HG03103 (cell line): ENCODE measurements around the gene MMP2.
A peak's percentile ranks its signal among the peaks of the same experiment; 100 is the strongest.

Source experiments
- ATAC-seq: cut with Tn5 transposase; IDR thresholded peaks from one replicate; pipeline ENCODE4 v1.9.1; 2021; ENCODE audit warnings: low read depth; ENCODE audit not compliant: unreplicated experiment

MMP2 gene

DNA sequence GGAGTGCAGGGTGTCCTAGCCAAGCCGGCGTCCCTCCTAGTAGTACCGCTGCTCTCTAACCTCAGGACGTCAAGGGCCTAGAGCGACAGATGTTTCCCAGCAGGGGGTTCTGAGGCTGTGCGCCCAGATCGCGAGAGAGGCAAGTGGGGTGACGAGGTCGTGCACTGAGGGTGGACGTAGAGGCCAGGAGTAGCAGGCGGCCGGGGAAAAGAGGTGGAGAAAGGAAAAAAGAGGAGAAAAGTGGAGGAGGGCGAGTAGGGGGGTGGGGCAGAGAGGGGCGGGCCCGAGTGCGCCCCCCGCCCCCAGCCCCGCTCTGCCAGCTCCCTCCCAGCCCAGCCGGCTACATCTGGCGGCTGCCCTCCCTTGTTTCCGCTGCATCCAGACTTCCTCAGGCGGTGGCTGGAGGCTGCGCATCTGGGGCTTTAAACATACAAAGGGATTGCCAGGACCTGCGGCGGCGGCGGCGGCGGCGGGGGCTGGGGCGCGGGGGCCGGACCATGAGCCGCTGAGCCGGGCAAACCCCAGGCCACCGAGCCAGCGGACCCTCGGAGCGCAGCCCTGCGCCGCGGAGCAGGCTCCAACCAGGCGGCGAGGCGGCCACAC, at the start of gene MMP2:
TSS of gene MMP2 (plus strand) at position 372 of the 603 bp plus-strand sequence. CDS start 282 bp downstream, outside the sequence.
- ATAC-seq = no peak

DNA sequence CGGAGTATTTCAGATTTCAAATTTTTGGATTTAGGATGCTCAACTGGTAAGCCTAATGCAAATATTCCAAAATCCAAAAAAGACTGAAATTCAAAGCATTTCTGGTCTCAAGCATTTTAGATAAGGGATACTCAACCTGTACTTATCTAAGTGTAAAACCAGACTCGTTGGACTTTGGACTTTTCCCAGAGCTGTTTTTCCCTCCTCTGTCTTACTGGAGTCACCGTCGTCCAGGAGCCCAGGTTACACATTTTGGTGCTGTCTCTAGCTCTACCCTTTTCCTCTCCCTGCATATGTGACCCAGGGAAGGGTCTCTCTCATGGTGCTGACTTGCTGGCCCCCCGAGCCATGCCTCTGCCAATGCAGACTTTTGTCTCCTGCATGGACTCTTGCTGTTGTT, 46.0 kb upstream of the MMP2 start:
- no peak for ATAC-seq

DNA sequence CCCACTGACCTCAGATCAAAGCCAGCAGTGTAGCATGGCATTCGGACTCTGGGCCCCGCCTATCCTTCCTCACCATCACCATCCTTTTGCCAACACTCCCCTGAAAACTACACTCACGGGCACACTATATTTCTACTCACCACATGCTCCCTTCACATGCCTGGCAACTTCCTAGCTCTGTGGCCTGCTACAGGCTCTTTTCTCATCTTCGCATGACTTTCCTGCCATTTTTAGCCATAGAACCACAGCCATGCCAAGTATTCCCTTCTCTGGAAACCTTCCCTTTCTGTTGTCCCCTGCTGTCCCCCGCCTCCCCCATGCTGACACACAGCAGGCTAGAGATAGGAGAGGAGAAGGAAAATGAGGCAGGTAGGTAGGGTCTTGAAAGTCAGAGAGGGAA, 45.5 kb upstream of the MMP2 start:
- no peak for ATAC-seq

DNA sequence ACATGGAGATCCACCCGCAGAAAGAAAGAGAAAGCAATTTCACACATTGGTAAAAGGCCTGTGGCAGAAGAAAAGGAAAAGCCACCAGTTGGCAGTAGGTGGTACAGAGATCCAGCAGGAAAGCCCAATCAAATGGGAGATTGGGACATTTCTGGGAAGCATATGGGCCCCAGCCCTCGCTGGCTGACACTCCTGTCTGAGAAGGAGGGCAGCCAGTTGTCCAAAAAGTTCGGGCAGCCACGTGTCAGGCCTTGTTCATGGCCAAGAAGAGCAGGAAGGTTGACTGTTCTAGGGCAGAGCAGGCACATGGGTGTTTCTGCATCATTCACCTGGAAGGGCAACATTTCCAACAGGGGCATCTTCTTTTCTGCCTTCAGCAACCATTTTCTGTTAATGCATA, 45.0 kb upstream of the MMP2 start:
- ATAC-seq = no peak

DNA sequence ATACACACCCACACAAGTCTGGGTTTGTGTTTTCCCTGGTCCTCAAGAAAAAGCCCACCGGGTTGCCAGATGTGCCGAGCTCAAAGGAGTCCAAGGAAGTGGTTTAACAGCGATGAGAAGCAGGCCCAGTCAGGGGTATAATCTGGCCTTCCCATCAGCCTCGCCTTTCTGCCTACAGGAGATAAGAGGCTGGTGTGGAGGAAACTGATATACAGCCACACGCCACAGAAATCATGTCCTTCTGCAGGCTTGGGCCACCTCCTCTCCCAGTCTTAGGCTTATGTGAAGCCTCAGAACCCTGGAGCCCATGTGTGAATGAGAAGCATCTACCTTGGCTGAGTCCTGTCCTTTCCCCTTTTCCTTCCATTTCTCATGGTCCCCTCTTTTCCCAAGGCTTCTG, 43.6 kb upstream of the MMP2 start:
- ATAC-seq = no peak

DNA sequence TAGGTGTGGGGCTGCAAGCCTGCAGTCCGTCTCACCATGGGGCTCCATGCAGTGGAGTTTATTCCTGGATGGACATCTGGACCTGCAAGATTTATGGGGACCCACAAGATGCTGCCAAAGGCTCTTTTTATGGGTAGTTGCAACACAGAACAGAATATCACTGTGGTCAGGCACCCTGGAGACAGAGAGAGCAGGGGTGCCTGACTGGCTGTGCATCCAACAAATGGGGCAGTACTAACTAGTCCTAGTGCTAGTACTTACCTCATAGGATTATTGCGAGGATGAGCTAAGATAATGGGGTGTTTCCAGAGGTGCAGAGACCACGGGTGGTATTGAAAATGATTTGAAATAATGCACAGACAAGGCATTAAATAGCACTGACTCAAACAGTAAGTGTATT, 42.4 kb upstream of the MMP2 start:
- no peak for ATAC-seq

DNA sequence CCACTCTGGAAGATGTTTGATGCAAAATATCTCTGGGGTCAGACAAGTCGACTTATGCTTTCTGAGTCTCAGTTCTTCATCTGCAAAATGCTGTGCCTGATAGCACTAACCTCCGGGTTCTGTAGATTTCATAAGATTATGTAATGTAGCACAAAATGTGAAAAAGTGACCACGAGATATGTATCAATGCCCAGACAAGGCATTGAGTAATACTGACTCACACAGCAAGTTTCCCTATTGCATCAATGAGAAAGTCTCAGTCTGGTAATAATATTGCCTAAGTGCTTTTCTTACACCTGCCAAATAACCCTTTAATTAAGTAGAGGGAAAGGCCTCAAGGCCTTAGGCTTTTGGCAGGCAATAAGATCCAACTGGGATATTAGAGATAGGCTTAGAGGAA, 41.4 kb upstream of the MMP2 start:
- ATAC-seq = peak; percentile 58

DNA sequence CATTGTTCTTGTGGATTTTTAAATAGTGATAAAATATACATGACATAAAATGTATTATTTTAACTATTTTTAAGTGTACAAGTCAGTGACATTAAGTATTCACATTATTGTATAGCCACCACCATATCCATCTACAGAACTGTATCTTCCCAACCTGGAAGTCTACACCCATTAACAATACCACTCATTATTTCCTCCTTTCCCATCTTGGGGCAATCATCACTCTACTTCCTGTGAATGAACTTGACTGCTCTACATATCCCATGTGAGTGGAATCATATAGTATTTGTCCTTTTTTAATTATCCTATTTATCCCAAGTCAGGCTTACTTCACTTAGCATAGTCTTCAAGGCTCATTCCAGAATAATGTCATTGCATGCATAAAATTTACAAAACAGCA, 40.7 kb upstream of the MMP2 start:
- ATAC-seq = no peak

DNA sequence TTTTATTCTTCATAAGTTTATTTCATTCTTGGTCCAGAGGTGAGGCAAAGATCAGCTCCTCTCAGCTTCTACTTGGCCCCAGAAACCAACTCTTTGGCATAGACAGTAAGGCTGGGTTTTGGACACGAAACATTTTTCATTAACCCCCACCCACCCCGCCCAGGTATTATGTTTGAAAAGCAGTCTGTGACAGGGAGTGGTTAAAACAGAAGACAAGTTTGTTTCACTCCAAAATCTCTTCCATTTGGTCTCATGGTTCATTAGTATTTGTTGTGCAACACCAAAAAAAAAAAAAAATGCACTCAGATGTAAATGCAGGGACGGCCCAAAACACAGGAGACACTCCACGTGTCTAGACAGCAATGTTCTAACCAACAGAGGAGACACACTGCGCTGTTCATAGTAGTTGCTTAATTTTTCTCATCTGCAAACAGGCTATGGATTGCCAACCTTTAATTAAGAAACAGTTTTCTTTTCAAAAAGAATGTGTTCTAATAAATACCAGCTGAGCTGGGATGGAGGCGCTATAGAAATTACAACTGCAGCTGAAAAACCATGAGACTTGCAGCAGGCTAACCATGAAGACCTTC, 39.8 kb upstream of the MMP2 start:
- ATAC-seq = no peak

DNA sequence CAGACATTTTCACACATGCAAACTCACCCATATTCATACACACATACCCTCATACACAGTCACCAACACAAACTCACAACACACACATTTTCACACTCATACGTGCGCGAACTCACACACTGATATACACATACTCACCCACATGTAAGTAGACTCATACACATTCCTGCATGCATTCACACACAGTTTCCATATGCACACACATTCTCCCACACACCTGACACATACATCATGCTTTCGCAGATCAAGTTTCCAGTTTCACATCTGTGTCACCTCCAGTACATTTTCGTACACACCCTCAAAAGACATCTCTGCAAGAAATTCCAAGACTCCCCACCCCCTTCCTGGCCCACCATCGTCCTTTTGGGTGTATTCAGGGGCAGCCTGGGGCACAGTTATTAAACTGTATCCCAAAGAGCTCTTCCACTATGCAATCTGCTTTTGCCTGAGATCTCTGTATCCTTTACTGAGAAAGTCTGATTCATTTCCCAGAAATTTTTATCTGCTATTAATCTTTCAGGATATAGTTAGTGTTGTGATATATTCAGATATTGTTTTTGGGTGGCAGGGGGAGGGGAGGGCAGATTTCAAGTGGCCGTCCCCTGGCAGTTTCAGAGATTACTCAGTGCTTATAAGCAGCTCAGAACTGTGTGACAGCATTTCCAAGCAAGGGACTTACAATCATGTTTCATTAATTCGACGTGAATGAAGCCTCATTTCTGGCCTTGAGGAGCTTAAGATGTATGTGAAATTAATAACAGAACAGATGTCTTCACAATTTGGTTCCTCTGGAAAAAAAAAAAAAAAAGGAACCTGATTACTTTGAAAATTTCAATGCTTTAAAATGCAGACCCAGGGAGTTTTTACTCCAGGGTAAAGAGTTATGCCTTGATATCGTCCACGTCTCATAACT, 35.3 kb upstream of the MMP2 start:
- ATAC-seq = no peak

DNA sequence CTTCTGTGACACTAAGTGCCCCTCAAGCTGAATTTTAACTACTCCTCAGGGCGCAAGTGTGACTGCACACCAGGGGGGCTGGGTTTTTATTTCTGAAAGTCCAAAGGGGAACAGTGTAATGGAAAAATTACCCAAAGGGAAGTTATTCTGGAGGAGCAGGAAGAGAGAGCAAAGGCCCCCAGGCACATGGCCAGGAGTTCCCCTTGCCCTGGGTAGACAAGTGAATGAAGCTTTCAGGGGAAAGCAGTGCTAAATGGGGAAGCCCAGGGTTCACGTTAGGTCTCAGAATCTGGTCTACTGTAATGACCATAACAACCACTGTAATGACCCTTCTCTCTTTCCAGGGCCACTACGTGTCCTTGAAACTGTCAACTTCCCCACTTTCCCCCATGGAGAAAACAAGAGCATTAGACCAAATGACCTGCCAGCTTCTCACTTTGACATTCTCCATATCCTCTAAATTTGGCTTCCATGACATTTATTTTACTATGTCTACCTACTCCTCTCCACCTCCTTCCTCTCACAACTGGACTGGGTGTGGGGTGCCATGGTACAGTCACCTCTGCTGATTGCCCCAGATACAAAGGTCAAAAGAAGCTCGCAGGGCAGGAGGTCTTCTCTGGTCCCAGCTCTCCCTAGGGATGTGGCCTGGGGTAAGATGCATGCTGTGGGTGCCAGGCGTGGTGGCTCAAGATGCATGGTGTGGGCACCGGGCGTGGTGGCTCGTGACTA, 34.1 kb upstream of the MMP2 start:
- ATAC-seq = peak; percentile 50

DNA sequence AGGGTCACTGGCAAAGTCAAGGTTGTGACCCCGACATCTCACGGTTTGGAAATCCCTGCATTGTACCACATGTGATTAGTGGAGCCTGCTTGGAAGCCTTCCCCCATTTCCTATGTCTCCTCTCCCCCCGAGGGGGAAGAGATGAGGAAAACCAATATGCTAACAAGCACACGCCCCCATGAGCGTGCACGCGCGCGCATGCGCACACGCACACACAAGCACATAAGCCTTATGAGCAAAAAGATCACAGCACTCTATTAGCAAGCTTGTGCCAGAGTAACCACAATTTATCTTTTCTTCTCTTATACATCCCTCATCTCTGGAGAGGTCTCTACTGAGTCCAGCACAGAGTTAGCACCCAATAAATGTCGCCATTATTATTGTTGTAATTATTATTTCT, 31.8 kb upstream of the MMP2 start:
- no peak for ATAC-seq

DNA sequence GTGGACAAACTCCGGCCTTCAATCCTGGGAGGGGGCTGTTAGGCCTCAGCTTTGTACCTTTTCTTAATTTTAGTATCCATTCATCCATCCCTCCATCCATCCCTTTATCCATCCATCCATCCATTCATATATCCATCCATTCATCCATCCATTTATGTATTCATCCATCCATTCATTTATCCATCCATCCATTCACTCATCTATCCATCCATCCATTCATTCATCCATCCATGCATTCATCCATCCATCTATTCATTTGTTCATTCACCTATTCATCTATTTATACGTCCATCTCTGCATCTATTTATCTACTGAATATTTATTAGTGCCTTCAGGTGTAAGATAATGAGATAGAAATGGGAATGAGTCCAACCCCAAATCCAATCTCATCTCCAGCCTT, 26.0 kb upstream of the MMP2 start:
- no peak for ATAC-seq

DNA sequence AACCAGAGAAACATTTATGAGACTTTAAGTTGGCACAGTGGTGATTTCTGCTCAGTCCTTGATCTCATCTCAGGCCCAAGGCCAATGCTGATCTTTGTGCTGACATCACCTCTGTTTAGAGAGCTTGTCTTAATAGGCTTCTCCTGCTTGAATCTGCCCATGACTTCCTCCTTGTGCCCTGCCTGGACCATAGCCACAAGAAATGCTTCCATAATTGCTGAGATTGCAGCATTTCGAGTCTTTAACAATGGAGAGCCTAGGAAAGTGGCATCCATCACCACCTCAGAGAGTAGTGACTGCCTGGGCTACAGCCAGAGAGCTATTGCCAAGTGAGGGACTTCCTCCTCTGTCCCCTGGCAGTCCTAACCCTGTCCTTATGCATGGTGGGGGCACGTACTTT, 25.1 kb upstream of the MMP2 start:
- ATAC-seq = no peak

DNA sequence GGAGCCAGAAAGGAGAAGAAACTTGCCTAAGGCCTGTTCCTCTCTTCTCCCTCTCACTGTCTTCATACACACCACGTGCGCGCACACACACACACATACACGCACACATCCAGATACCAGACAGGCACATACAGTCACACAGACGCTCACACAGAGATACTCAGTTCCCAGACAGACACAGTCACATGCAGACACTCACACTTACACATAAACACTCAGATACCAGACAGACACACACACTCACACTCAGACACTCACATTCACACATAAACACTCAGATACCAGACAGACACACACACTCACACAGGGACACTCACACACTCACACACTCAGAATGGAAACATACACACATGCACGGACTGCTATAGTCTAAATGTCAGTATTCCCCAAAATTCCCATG, 24.1 kb upstream of the MMP2 start:
- ATAC-seq = no peak

DNA sequence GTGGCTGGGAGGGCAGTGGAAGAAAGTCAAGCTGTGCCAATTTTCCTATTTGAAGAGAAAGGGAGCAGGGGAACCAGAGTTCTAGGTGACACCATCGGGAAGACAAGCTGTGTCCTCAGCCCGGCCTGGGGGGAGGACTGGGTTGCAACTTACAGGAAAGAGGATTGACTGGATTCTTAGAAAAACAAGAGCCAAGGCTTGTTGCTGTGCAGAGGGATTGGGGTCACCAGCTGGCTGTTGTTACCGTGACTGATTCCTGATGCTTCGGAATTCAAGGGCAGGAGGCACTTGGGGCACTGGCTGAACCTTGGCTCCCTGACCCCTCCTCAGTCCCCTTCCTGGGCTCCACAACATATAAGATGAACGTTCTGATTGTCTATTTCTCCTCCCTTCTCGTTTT, 16.8 kb upstream of the MMP2 start:
- ATAC-seq = no peak

DNA sequence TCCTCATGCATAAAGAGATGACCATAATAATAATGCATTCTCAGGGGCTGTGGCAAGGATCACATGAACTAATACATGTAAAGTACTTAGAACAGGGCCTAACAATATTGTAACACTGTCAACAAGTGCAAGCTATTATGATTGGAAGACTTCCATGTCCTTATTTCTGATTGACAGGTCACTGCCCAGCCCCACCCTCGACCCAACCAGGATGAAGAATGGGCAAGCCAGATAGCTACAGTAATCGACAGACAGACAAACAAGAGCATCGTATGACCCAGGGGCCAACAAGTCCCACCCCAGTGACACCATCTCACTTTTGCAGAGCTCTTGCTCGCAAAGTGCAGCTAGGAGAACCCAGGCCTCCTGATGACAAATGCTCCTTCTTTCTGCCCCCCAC, 14.6 kb upstream of the MMP2 start:
- no peak for ATAC-seq

DNA sequence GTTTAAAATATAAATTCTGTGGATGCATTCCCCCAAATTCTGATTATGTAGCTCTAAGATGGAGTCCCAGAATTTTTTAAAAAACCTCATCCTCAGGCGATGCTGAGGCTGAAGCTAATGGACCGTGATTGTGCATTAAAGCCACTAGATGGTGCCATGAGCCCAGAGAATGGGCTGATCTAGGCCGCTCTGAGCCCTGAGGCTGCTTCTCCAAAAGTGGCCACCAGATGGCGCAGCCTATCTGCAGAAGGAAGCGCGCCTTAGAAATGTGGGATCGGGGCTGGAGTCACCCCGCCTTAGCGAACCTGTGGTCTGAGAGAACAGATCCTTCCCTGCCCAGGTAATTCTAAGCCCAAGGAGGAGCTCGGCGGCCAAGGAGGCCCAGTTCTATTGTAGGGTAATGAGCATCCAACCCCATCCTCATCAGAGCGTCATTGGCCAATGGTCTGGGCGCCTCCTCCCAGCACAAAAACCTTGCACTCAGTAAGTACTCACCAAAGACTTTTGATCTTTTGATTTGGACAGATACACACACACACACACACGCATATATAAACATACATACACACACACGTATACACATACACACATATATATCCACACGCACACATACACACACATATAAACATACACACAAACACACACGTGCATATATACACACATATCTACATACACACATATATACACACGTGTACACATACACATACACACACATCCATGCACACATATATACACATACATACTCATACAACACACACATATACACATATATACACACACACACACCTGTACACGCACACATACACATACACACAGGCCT, 13.7 kb upstream of the MMP2 start:
- ATAC-seq = peak; percentile 90

DNA sequence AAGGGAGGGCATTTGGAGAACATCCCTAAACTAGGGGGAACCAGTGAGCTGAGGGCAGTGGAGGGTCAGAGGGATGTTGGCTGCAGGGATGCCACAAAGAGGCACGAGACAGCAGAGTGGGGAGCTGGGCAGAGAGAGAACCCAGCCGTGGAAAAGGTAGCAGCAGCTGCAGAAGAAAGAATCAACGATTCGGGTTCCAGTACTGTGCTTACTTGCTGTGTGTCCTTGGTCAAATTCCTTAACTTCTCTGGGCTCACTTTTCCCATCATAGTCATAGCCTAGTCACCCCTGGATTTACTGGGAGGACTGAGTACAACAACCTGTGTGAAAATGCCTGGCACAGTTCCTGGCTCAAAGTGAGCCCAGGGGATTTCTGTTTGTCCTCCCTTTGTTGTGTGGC, 12.8 kb upstream of the MMP2 start:
- no peak for ATAC-seq

DNA sequence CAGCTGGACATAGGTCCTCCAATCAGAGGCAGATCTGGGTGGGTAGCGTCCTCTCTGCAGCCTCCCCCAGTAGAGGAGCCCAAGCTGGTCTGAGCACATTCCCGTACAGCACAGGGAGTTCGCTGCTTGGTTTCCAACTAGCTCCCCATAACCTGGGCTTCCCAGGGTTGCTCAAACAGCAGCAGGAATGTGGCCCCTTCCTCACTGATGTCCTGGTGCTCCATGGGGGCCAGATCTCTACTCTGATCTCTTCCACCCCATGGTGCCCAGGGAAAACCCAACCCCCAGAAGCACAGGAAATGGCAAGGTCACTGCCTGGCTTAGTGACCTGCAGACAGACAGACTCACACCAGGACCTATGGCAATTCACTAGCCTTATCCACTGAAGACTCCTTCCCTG, 11.1 kb upstream of the MMP2 start:
- ATAC-seq = no peak
